ENCODE results near the gene RFX7.
"Not testable (repeated sequence)": the region's sequence is repeated elsewhere in the genome, so short reads cannot be mapped to it uniquely, and the experiment has no call there.

The RFX7 gene

GRCh38 chr15:56243163-56244037 is at the start of gene RFX7:
Gene RFX7, minus strand, starts transcription at chr15:56243879. Its CDS starts 594 bp downstream, at chr15:56243285.
- DNase-seq = peak; percentile 68

- DNase-seq = no peak
These were observed 49.1 kb upstream of the RFX7 start for GRCh38 chr15:56292546-56293316.

GRCh38 chr15:56291741-56292140 is 48.1 kb upstream of the RFX7 start:
- no peak for DNase-seq

- DNase-seq = no peak
These were observed 42.5 kb upstream of the RFX7 start for GRCh38 chr15:56286213-56286612.

GRCh38 chr15:56281145-56281544 is 37.5 kb upstream of the RFX7 start:
- no peak for DNase-seq

GRCh38 chr15:56273724-56274123 is 30.0 kb upstream of the RFX7 start:
- DNase-seq = no peak

- no peak for DNase-seq
These were observed 28.8 kb upstream of the RFX7 start for GRCh38 chr15:56272454-56272853.

- DNase-seq = not testable (repeated sequence)
These were observed 22.8 kb upstream of the RFX7 start for GRCh38 chr15:56266465-56266864.

GRCh38 chr15:56261854-56262509 is 18.3 kb upstream of the RFX7 start:
- no peak for DNase-seq

GRCh38 chr15:56257306-56257705 is 13.6 kb upstream of the RFX7 start:
- not testable (repeated sequence) for DNase-seq

GRCh38 chr15:56254265-56254664 is 10.6 kb upstream of the RFX7 start:
- no peak for DNase-seq

GRCh38 chr15:56252386-56252785 is 8.7 kb upstream of the RFX7 start:
- no peak for DNase-seq

- DNase-seq = no peak
These were observed 7.8 kb upstream of the RFX7 start for GRCh38 chr15:56251315-56252095.

GRCh38 chr15:56250626-56251025 is 6.9 kb upstream of the RFX7 start:
- no peak for DNase-seq

- DNase-seq = no peak
These were observed 5.4 kb upstream of the RFX7 start for GRCh38 chr15:56249092-56249491.

- no peak for DNase-seq
These were observed 4.8 kb upstream of the RFX7 start for GRCh38 chr15:56248311-56248992.

- no peak for DNase-seq
These were observed 3.6 kb upstream of the RFX7 start for GRCh38 chr15:56247266-56247665.

GRCh38 chr15:56245871-56246814 is 2.5 kb upstream of the RFX7 start:
- peak; percentile 75 for DNase-seq

- DNase-seq = no peak
These were observed 1.3 kb upstream of the RFX7 start for GRCh38 chr15:56244811-56245576.
